ENCODE measurements around the gene KLC1. TPM values are rescaled to one million over a fixed set of nuclear protein-coding genes. Genes with fewer than 3 reads are reported as not detected.
A peak's percentile ranks its signal among the peaks of the same experiment; 100 is the strongest.

The KLC1 gene
- total and polyA plus RNA-seq, 7 donors: 86.4 to 256 (median 150) TPM

GRCh38 chr14:103623883-103624482, 5.0 kb upstream of the KLC1 start:
- 14 to 53% (median 20%) methylated on average over 16 of the region's 16 CpGs for WGBS, 3 donors
- Histone ChIP-seq H3K9me3 (no peaks in the 10 kb centered on the region), H3K27ac (no peak overlapping the region), H3K36me3 (ENCODE audit: insufficient read depth in 1 of 2, low read depth in 1 of 2) (no peaks in the 10 kb centered on the region), H3K4me3 (no peak overlapping the region), H3K4me1 (peaks cover 27% of the 10 kb centered on the region), H3K27me3 (ENCODE audit: insufficient read depth in 3 of 3, low read length in 2 of 3) (no peaks in the 10 kb centered on the region)
- no peak for TF ChIP-seq CTCF (IDR thresholded peaks at IDR 0.05)
- intact Hi-C loops (cut with DNase I): no loop called here
- ATAC-seq: no peak
- peak; percentile 47 to 65 for DNase-seq

DNA sequence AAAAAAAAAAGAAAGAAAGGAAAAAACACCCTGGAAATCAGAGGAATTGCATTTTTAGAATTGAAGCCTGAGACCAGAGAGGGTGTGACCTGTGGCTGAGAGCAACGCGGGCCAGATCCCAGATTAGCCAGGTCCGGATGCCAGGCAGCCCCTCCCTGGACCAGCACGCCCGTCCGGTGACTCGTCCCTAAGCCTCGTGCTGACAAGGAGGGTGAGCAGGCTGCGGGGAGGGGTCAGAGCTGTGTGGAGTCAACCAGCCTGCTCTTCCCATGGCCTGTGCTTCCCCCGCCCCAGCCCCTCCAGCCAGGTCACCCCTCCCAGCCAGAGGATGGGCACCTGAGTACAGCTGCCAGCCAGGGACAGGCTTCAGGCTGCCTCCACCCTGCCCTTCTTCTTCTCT, 4.2 kb upstream of the KLC1 start:
- H3K27me3 ChIP-seq (ENCODE audit: insufficient read depth in 3 of 3, low read length in 2 of 3): no peaks in the 10 kb centered on the region
- ATAC-seq: peak in 3 of 4 donors; percentile 29 to 53 (median 52)
- WGBS, 3 donors: 26 to 30% (median 29%) methylated on average over 10 of the region's 10 CpGs
- no peak for TF ChIP-seq CTCF (IDR thresholded peaks at IDR 0.05)
- no peak overlapping the region for H3K27ac ChIP-seq
- DNase-seq: peak; percentile 82 to 86
- H3K4me3 ChIP-seq: no peak overlapping the region
- H3K9me3 ChIP-seq: no peaks in the 10 kb centered on the region
- peaks cover 27% of the 10 kb centered on the region for H3K4me1 ChIP-seq
- no peaks in the 10 kb centered on the region for H3K36me3 ChIP-seq (ENCODE audit: insufficient read depth in 1 of 2, low read depth in 1 of 2)
- intact Hi-C loops (cut with DNase I): loop anchor here in 1 of 2 donors (5.0 kb wide), 1 partner anchor 63 kb away; the partner anchor contains the start of genes BAG5 and COA8

DNA sequence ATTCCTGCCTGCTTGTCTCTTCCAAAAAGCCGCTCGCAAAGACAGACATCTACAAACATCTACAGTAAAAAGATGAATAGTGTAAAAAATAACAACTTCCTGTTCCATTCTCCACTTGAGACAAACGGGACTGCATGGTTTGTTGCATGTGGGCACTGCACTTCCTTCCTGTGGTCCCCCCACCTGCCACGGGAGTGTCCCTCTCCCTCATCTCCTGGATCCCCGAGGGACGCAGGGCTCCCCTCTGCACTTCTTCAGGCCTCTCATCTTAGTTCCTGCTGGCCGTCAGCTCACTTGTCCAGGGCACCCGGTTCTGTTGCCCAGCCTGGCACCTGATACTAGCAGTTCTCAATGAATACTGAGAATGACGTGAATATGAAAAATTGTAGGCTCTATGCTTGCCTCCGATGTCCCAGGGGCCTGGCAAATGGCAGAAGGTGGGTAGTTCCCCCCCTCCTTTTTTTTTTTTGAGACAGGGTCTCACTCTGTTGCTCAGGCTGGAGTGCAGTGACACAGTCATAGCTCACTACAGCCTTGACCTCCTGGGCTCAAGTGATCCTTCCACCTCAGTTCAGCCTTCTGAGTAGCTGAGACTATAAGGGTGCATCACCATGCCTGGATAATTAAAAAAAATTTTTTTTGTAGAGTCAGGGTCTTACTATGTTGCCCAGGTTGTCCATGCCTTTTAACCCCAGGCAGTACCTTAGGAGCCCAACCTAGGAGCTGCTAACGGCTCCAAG, 3.5 kb upstream of the KLC1 start:
- intact Hi-C loops (cut with DNase I): loop anchor here in 1 of 2 donors (5.0 kb wide), 1 partner anchor 63 kb away; the partner anchor contains the start of genes BAG5 and COA8
- ATAC-seq: no peak
- no peaks in the 10 kb centered on the region for H3K36me3 ChIP-seq (ENCODE audit: insufficient read depth in 1 of 2, low read depth in 1 of 2)
- H3K4me3 ChIP-seq: no peak overlapping the region
- 70 to 71% (median 71%) methylated on average over 11 of the region's 11 CpGs for WGBS, 3 donors
- H3K27ac ChIP-seq: no peak overlapping the region
- peaks cover 33% of the 10 kb centered on the region for H3K4me1 ChIP-seq
- no peaks in the 10 kb centered on the region for H3K9me3 ChIP-seq
- DNase-seq: no peak
- H3K27me3 ChIP-seq (ENCODE audit: insufficient read depth in 3 of 3, low read length in 2 of 3): no peaks in the 10 kb centered on the region
- no peak for TF ChIP-seq CTCF (IDR thresholded peaks at IDR 0.05)

- TF ChIP-seq CTCF (IDR thresholded peaks at IDR 0.05): no peak
- WGBS, 3 donors: 74 to 93% (median 91%) methylated on average over 5 of the region's 5 CpGs
- peaks cover 37% of the 10 kb centered on the region for H3K4me1 ChIP-seq
- peak overlapping the region; percentile 4 for H3K27ac ChIP-seq
- no peaks in the 10 kb centered on the region for H3K27me3 ChIP-seq (ENCODE audit: insufficient read depth in 3 of 3, low read length in 2 of 3)
- ATAC-seq (no peak), DNase-seq (no peak)
- H3K4me3 ChIP-seq: no peak overlapping the region
- H3K36me3 ChIP-seq (ENCODE audit: insufficient read depth in 1 of 2, low read depth in 1 of 2): no peaks in the 10 kb centered on the region
- H3K9me3 ChIP-seq: no peaks in the 10 kb centered on the region
- intact Hi-C loops (cut with DNase I): loop anchor here in 1 of 2 donors (5.0 kb wide), 1 partner anchor 64 kb away; the partner anchor contains the start of genes BAG5 and COA8
Measured at GRCh38 chr14:103626146-103626850, 2.7 kb upstream of the KLC1 start.
